ENCODE measurements around the gene RASAL2. TPM values are rescaled to one million over a fixed set of nuclear protein-coding genes. Genes with fewer than 3 reads are reported as not detected.
A peak's percentile ranks its signal among the peaks of the same experiment; 100 is the strongest.

Gene RASAL2
- polyA plus RNA-seq, 2 of the 4 experiments (the other 2 are of a cell fraction), result 7.1 to 17.6 TPM

DNA sequence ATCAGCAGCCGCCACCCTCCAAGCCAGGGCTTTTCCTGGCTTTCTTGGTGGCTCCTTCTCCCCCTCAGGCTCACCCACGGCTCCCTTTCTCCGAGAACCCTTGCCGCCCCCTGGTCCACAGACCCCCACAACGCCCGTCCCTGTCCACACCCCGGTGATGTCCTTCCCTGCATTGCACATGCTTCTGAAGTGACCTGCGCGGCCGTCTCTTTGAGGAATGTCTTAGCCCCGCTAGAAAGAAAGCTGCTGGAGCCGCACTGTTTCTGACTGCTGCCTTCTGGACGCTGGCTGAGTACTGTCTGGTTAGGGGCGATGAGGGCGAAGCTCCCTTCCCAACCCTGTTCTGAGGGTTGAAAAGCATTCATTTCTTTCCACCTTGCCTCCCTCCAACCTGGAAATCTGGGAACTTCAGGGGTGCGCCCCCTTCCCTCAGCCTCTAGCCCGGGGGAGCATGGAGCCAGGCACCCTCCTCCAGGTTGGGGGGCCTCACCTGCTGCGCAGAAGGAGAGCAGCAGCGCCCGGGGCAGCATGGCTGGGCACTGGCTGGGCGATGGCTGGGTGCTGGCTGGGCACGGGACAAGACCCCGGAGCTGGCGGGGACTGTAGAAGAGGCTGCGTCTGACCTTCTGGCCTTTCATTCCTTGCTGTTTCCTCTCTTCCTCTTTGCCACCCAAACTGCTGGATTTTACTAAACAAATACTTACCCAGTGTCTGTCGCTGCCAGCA is 402.7 kb downstream of the RASAL2 start, which contains the start of gene CLEC20A:
Gene CLEC20A (minus strand): TSS at position 555 of the 726 bp plus-strand sequence. CDS start 25 bp downstream, at position 530.
- POLR2A ChIA-PET, result no interaction called here
- 85% methylated on average over 26 of the region's 26 CpGs for WGBS (ENCODE audit: missing lambda C conversion rate)

GRCh38 chr1:178497903-178498478 is 404.1 kb downstream of the RASAL2 start:
- no peaks in the 10 kb centered on the region for H3K9me3 ChIP-seq
- H3K4me1 ChIP-seq, result no peaks in the 10 kb centered on the region
- 72% methylated on average over 7 of the region's 7 CpGs for WGBS (ENCODE audit: missing lambda C conversion rate)
- no peak overlapping the region for H3K4me3 ChIP-seq
- FAIRE-seq, result no peak
- TF ChIP-seq RFX5 (IDR thresholded peaks at IDR 0.05), result no peak
- no peak for TF ChIP-seq FOSB (CRISPR knock-in tag; IDR thresholded peaks at IDR 0.05)
- TF ChIP-seq MYC (IDR thresholded peaks at IDR 0.05; ENCODE audit: borderline replicate concordance, low read length), result no peak
- no peak for TF ChIP-seq CHD4 (IDR thresholded peaks at IDR 0.05; ENCODE audit: borderline replicate concordance)
- ChIA-PET POLR2A (no interaction called here), CTCF (interaction anchor here (1.0 kb wide), 1 partner anchor 34 kb away, joined by 4 read pairs; no protein-coding TSS in a partner anchor)
- no peak overlapping the region for H3K4me2 ChIP-seq
- no peak overlapping the region for H3K27ac ChIP-seq
- DNase-seq (ENCODE audit: low read depth in 1 of 2, low spot score in 1 of 2), result no peak
- ATAC-seq, result no peak

More for the DNA sequence above, 402.7 kb downstream of the RASAL2 start, which contains the start of gene CLEC20A:
- Histone ChIP-seq H3K4me3 (no peak within 1 kb of the TSS), H3K4me1 (no peaks in the 10 kb centered on the region), H3K9me3 (no peaks in the 10 kb centered on the region), H3K27ac (no peak within 1 kb of the TSS), H3K4me2 (no peak within 1 kb of the TSS)
- FAIRE-seq, result no peak
- CTCF ChIA-PET, result interaction anchor here (1.1 kb wide), 1 partner anchor 506 kb away, joined by 4 read pairs; no protein-coding TSS in a partner anchor
- ATAC-seq, result no peak
- TF ChIP-seq RARB (CRISPR knock-in tag; IDR thresholded peaks at IDR 0.05), result no peak
- TF ChIP-seq HOXB5 (CRISPR knock-in tag; IDR thresholded peaks at IDR 0.05), result no peak
- TF ChIP-seq ZC3H11A (IDR thresholded peaks at IDR 0.05), result no peak
- TF ChIP-seq HEYL (CRISPR knock-in tag; IDR thresholded peaks at IDR 0.05), result no peak
- no peak for TF ChIP-seq RCOR1 (IDR thresholded peaks at IDR 0.05; ENCODE audit: low read depth, low read length)
- TF ChIP-seq HES2 (IDR thresholded peaks at IDR 0.05), result no peak
- TF ChIP-seq JUN (IDR thresholded peaks at IDR 0.05), result no peak
- no peak for TF ChIP-seq TP53 (CRISPR knock-in tag; IDR thresholded peaks at IDR 0.05)
- no peak for TF ChIP-seq HOXB13 (CRISPR knock-in tag; IDR thresholded peaks at IDR 0.05; ENCODE audit: low read depth)
- no peak for TF ChIP-seq HDAC2 (IDR thresholded peaks at IDR 0.05)
- DNase-seq (ENCODE audit: low read depth in 1 of 2, low spot score in 1 of 2), result no peak

DNA sequence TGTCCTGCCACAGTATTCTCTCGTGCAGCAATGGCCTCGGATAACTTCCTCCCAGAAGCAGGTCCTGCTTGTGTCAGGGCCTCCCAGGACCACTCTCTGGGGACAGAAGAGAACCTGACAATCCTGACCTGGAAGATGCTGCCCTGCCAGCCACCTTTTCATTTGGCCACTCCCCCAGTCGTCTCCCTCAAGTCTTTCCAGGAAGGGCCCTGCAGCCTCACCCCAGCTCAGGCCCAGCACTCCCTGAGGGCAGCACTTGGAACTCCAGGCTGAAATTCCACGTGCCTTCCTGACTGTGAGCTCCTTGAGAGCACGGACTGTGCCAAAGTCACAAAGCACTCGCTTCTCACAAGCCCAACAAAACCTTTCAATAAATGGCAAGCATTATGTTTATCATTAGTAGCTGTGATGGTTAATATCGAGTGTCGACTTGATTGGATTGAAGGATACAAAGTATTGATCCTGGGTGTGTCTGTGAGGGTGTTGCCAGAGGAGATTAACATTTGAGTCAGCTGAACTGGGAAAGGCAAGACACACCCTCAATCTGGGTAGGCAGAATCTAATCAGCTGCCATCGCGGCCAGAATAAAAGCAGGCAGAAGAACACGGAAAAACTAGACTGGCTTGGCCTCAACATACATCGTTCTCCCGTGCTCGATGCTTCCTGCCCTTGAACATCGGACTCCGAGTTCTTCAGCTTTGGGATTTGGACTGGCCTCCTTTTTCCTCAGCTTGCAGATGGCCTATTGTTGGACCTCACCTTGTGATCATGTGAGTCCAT is 405.2 kb downstream of the RASAL2 start:
- 0 out of 6 replicates have a peak, but pooled peaks of 1 of the 2 experiments have one; percentile 5 for ATAC-seq
- peak in 1 of 2 experiments; percentile 9 for DNase-seq (ENCODE audit: low read depth in 1 of 2, low spot score in 1 of 2)
- CTCF ChIA-PET, result interaction anchor here (0.6 to 6.0 kb wide), 5 partner anchors 15 to 150 kb away, joined by 3 to 54 read pairs (median 6); partner anchors contain the start of gene TEX35

GRCh38 chr1:178500091-178500770 is 406.3 kb downstream of the RASAL2 start:
- POLR2A ChIA-PET, result no interaction called here

More for the DNA sequence above, 405.2 kb downstream of the RASAL2 start:
- WGBS (ENCODE audit: missing lambda C conversion rate), result 79% methylated on average over 16 of the region's 16 CpGs
- no peak for TF ChIP-seq SREBF2 (IDR thresholded peaks at IDR 0.05)
- Histone ChIP-seq H3K4me2 (no peak overlapping the region), H3K27ac (no peak overlapping the region), H3K4me3 (no peak overlapping the region), H3K9me3 (no peaks in the 10 kb centered on the region), H3K4me1 (no peaks in the 10 kb centered on the region)
- POLR2A ChIA-PET, result no interaction called here
- FAIRE-seq, result no peak

More at GRCh38 chr1:178500091-178500770, 406.3 kb downstream of the RASAL2 start:
- DNase-seq (ENCODE audit: low read depth in 1 of 2, low spot score in 1 of 2) (peak; percentile 12 to 29), ATAC-seq (peak; percentile 56 to 74; a peak in 3 of 6 replicates), FAIRE-seq (no peak)
- Histone ChIP-seq H3K4me3 (no peak overlapping the region), H3K27ac (no peak overlapping the region), H3K4me1 (no peaks in the 10 kb centered on the region), H3K4me2 (no peak overlapping the region), H3K9me3 (no peaks in the 10 kb centered on the region)
- CTCF ChIA-PET, result interaction anchor here (0.7 to 6.0 kb wide), 19 partner anchors 8 to 568 kb away, joined by 3 to 54 read pairs (median 7); partner anchors contain the start of gene TEX35
- 82% methylated on average over 11 of the region's 11 CpGs for WGBS (ENCODE audit: missing lambda C conversion rate)
- TF ChIP-seq ESRRA (IDR thresholded peaks at IDR 0.05; ENCODE audit: borderline replicate concordance, low read length), result no peak
- TF ChIP-seq RARB (CRISPR knock-in tag; IDR thresholded peaks at IDR 0.05), result no peak
- TF ChIP-seq POLR2AphosphoS2 (conservative IDR thresholded peaks at IDR 0.05; ENCODE audit: low read length), result no peak
- no peak for TF ChIP-seq HES2 (IDR thresholded peaks at IDR 0.05)
- TF ChIP-seq, protein P1, sequence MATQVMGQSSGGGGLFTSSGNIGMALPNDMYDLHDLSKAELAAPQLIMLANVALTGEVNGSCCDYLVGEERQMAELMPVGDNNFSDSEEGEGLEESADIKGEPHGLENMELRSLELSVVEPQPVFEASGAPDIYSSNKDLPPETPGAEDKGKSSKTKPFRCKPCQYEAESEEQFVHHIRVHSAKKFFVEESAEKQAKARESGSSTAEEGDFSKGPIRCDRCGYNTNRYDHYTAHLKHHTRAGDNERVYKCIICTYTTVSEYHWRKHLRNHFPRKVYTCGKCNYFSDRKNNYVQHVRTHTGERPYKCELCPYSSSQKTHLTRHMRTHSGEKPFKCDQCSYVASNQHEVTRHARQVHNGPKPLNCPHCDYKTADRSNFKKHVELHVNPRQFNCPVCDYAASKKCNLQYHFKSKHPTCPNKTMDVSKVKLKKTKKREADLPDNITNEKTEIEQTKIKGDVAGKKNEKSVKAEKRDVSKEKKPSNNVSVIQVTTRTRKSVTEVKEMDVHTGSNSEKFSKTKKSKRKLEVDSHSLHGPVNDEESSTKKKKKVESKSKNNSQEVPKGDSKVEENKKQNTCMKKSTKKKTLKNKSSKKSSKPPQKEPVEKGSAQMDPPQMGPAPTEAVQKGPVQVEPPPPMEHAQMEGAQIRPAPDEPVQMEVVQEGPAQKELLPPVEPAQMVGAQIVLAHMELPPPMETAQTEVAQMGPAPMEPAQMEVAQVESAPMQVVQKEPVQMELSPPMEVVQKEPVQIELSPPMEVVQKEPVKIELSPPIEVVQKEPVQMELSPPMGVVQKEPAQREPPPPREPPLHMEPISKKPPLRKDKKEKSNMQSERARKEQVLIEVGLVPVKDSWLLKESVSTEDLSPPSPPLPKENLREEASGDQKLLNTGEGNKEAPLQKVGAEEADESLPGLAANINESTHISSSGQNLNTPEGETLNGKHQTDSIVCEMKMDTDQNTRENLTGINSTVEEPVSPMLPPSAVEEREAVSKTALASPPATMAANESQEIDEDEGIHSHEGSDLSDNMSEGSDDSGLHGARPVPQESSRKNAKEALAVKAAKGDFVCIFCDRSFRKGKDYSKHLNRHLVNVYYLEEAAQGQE (IDR thresholded peaks at IDR 0.05), result no peak
- no peak for TF ChIP-seq ZFP36 (IDR thresholded peaks at IDR 0.05; ENCODE audit: borderline replicate concordance, partially characterized antibody)
- TF ChIP-seq, protein P2, sequence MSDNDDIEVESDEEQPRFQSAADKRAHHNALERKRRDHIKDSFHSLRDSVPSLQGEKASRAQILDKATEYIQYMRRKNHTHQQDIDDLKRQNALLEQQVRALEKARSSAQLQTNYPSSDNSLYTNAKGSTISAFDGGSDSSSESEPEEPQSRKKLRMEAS (IDR thresholded peaks at IDR 0.05), result no peak

Data from A549 (cell line).